ENCODE data around the gene KRTAP4-3. TPM values are rescaled to one million over a fixed set of nuclear protein-coding genes. Genes with fewer than 3 reads are reported as not detected.

KRTAP4-3 gene
- total RNA-seq, 1 experiment from 2014 or later, result not detected

DNA sequence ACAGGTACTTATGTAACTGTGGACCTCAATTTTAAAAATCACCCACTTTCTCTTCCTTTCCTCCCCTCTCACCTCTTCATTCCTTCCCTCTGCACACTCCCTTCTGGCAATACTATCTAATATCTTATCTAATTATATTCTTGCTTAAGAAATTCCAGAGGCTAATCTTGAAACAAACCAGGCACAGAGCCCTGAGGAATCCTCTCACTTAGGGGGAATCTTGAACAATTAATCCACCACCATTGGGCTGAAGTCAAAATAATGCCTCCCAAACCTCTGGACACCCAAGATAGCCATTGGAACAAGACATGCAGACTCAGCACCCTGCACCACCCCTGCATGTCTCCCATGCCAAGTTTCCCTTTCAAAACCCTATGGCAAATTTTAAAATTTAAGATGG lies 26.7 kb downstream of the KRTAP4-3 start:
- peaks cover 31 to 40% of the 10 kb centered on the region in 2 experiments for H3K9me3 Mint-ChIP-seq

More for the DNA sequence above, 26.7 kb downstream of the KRTAP4-3 start:
- no peak overlapping the region for H3K14ac ChIP-seq (ENCODE audit: insufficient read depth, low read length)
- H3K4ac ChIP-seq (ENCODE audit: low read depth, low read length), result no peak overlapping the region
- TF ChIP-seq, protein P1, sequence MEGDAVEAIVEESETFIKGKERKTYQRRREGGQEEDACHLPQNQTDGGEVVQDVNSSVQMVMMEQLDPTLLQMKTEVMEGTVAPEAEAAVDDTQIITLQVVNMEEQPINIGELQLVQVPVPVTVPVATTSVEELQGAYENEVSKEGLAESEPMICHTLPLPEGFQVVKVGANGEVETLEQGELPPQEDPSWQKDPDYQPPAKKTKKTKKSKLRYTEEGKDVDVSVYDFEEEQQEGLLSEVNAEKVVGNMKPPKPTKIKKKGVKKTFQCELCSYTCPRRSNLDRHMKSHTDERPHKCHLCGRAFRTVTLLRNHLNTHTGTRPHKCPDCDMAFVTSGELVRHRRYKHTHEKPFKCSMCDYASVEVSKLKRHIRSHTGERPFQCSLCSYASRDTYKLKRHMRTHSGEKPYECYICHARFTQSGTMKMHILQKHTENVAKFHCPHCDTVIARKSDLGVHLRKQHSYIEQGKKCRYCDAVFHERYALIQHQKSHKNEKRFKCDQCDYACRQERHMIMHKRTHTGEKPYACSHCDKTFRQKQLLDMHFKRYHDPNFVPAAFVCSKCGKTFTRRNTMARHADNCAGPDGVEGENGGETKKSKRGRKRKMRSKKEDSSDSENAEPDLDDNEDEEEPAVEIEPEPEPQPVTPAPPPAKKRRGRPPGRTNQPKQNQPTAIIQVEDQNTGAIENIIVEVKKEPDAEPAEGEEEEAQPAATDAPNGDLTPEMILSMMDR (conservative IDR thresholded peaks at IDR 0.05), result no peak
- H2BK15ac ChIP-seq (ENCODE audit: low read depth, low read length), result no peak overlapping the region
- H3K4me1 ChIP-seq (ENCODE audit: insufficient read depth, low read length), result no peaks in the 10 kb centered on the region
- no peak overlapping the region for H2BK5ac ChIP-seq (ENCODE audit: insufficient read length, low read length)
- no peak overlapping the region for H3K4me2 ChIP-seq (ENCODE audit: insufficient read depth, insufficient read length, low read length)
- H2BK20ac ChIP-seq (ENCODE audit: low read depth, low read length, poor library complexity, severe bottlenecking), result no peak overlapping the region
- H3K79me2 ChIP-seq (ENCODE audit: insufficient read depth, low read length), result no peaks in the 10 kb centered on the region
- no peaks in the 10 kb centered on the region for H3K79me1 ChIP-seq (ENCODE audit: insufficient read depth, low read depth, low read length, poor library complexity, severe bottlenecking)
- no peak overlapping the region for H2BK12ac ChIP-seq (ENCODE audit: insufficient read length, low read depth, low read length)
- no peak overlapping the region for H4K91ac ChIP-seq (ENCODE audit: insufficient read length, low read depth, low read length)
- H3K23me2 ChIP-seq (ENCODE audit: insufficient read length, low read depth, low read length, poor library complexity, severe bottlenecking), result no peaks in the 10 kb centered on the region
- H3T11ph ChIP-seq (ENCODE audit: low read length), result no peak overlapping the region
- no peak overlapping the region for H4K8ac ChIP-seq (replicated peaks; ENCODE audit: insufficient read length, low read depth, low read length)
- H3K27ac Mint-ChIP-seq, result no peak overlapping the region
- H3K56ac ChIP-seq (ENCODE audit: insufficient read length, low read depth, low read length), result no peak overlapping the region
- DNase-seq, result no peak
- peaks cover 0 to under 1% of the 10 kb centered on the region in 2 experiments; a peak in 1 of 4 replicates for H3K4me1 Mint-ChIP-seq
- H3K9me3 ChIP-seq (ENCODE audit: control insufficient read depth, low read depth, low read length), result peaks cover 7% of the 10 kb centered on the region
- H3K27ac ChIP-seq (ENCODE audit: insufficient read length, low read depth, low read length), result no peak overlapping the region
- no peaks in the 10 kb centered on the region for H3K27me3 ChIP-seq (ENCODE audit: insufficient read depth, low read length)
- no peak overlapping the region for H3K23ac ChIP-seq (ENCODE audit: insufficient read length, low read depth, low read length)
- peaks cover 14 to 39% (median 23%) of the 10 kb centered on the region in 3 experiments for H3K36me3 Mint-ChIP-seq (ENCODE audit: insufficient read depth in 1 of 3, low read depth in 3 of 3)
- H3K27me3 Mint-ChIP-seq (ENCODE audit: low read depth), result peaks cover 2% of the 10 kb centered on the region
- H3K4me3 Mint-ChIP-seq, result no peak overlapping the region
- no peak overlapping the region for H2AK5ac ChIP-seq (ENCODE audit: insufficient read length, low read length)
- no peak overlapping the region for H2AFZ ChIP-seq (ENCODE audit: low read length)
- no peaks in the 10 kb centered on the region for H4K20me1 ChIP-seq (ENCODE audit: control insufficient read depth, insufficient read depth, insufficient read length)
- no peak overlapping the region for H2BK120ac ChIP-seq (ENCODE audit: low read depth, low read length, poor library complexity, severe bottlenecking)
- H4K5ac ChIP-seq (ENCODE audit: insufficient read length, low read depth, low read length), result no peak overlapping the region
- no peak overlapping the region for H3K18ac ChIP-seq (ENCODE audit: insufficient read length, low read depth, low read length)
- H3K9ac ChIP-seq (ENCODE audit: extremely low read depth, insufficient read length, low read length), result no peak overlapping the region
